Stimulated activated CD8-positive, alpha-beta memory T cell treated with anti-CD3 and anti-CD28 coated beads, Interleukin-4, amount 100 ng/mL, for 48 hours (primary cell): ENCODE results near the gene FARS2.

Experiments
- DNase-seq: peaks from one replicate; pipeline ENCODE4 v3.0.0-alpha.2; 2020

FARS2 gene

GRCh38 chr6:5475779-5476178 is 214.5 kb downstream of the FARS2 start:
- DNase-seq, result no peak

GRCh38 chr6:5478380-5478779 is 217.1 kb downstream of the FARS2 start:
- no peak for DNase-seq

- DNase-seq, result no peak
These were observed 219.7 kb downstream of the FARS2 start for GRCh38 chr6:5481033-5481432.

- no peak for DNase-seq
These were observed 220.4 kb downstream of the FARS2 start for GRCh38 chr6:5481750-5482149.

- no peak for DNase-seq
These were observed 221.3 kb downstream of the FARS2 start for GRCh38 chr6:5482619-5483018.

- DNase-seq, result no peak
These were observed 223.4 kb downstream of the FARS2 start for GRCh38 chr6:5484692-5485091.

GRCh38 chr6:5486214-5486613 is 224.9 kb downstream of the FARS2 start:
- no peak for DNase-seq

GRCh38 chr6:5490501-5491069 is 229.3 kb downstream of the FARS2 start:
- no peak for DNase-seq

GRCh38 chr6:5492356-5492755 is 231.0 kb downstream of the FARS2 start:
- no peak for DNase-seq

GRCh38 chr6:5493806-5494205 is 232.5 kb downstream of the FARS2 start:
- DNase-seq, result no peak

- DNase-seq, result no peak
These were observed 236.7 kb downstream of the FARS2 start for GRCh38 chr6:5497896-5498578.

GRCh38 chr6:5498579-5498899 is 237.2 kb downstream of the FARS2 start:
- no peak for DNase-seq

- no peak for DNase-seq
These were observed 238.5 kb downstream of the FARS2 start for GRCh38 chr6:5499644-5500306.

GRCh38 chr6:5501837-5502236 is 240.5 kb downstream of the FARS2 start:
- DNase-seq, result no peak

GRCh38 chr6:5504078-5504477 is 242.8 kb downstream of the FARS2 start:
- no peak for DNase-seq

- DNase-seq, result no peak
These were observed 244.8 kb downstream of the FARS2 start for GRCh38 chr6:5506149-5506548.

GRCh38 chr6:5506597-5506996 is 245.3 kb downstream of the FARS2 start:
- DNase-seq, result no peak

GRCh38 chr6:5507131-5507681 is 245.9 kb downstream of the FARS2 start:
- no peak for DNase-seq

GRCh38 chr6:5509106-5509505 is 247.8 kb downstream of the FARS2 start:
- no peak for DNase-seq

- no peak for DNase-seq
These were observed 249.2 kb downstream of the FARS2 start for GRCh38 chr6:5510331-5511133.

GRCh38 chr6:5511954-5512353 is 250.6 kb downstream of the FARS2 start:
- DNase-seq, result no peak

- no peak for DNase-seq
These were observed 251.1 kb downstream of the FARS2 start for GRCh38 chr6:5512422-5512821.

GRCh38 chr6:5513408-5513807 is 252.1 kb downstream of the FARS2 start:
- no peak for DNase-seq

GRCh38 chr6:5514353-5514752 is 253.0 kb downstream of the FARS2 start:
- DNase-seq, result no peak
